ENCODE data around the gene LAMA5.

The LAMA5 gene

DNA sequence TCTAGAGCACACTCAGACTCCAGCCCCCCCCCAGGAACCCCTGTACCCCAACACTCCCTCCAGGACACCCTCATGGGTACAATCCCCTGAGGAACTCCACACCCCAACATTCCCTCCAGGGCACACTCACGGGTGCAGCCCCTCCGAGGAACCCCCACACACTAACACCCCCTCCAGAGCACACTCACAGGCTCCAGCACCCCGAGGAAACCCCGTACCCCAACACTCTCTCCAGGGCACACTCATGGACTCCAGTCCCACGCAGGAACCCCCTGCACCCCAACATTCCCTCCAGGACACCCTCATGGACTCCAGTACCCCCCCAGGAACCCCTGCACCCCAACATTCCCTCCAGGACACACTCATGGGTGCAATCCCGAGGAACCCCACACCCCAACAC, 31.6 kb downstream of the LAMA5 start:
- intact Hi-C loops (cut with DNase I): no loop called here

DNA sequence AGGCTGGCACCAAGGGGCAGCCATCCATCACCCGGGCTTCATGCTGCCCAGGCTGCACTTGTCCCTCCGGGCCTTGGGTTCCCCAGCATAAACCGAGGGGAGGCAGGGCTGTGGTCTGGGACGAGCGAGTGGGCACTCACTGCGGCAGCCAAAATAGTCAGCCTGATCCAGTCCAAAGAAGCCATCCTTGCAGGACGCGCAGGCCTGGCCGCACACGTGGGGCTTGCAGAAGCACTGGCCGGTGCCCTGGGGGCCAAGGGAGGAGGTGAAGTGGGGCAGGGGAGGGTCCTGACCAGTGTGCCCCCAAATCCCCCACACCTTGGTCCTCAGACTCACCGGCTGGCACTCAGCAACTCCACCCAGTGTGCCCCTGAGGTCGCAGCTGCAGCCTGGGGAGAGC, 32.2 kb downstream of the LAMA5 start:
- intact Hi-C loops (cut with DNase I): no loop called here
- no peak for DNase-seq

More for the DNA sequence above, 31.6 kb downstream of the LAMA5 start:
- DNase-seq: no peak

DNA sequence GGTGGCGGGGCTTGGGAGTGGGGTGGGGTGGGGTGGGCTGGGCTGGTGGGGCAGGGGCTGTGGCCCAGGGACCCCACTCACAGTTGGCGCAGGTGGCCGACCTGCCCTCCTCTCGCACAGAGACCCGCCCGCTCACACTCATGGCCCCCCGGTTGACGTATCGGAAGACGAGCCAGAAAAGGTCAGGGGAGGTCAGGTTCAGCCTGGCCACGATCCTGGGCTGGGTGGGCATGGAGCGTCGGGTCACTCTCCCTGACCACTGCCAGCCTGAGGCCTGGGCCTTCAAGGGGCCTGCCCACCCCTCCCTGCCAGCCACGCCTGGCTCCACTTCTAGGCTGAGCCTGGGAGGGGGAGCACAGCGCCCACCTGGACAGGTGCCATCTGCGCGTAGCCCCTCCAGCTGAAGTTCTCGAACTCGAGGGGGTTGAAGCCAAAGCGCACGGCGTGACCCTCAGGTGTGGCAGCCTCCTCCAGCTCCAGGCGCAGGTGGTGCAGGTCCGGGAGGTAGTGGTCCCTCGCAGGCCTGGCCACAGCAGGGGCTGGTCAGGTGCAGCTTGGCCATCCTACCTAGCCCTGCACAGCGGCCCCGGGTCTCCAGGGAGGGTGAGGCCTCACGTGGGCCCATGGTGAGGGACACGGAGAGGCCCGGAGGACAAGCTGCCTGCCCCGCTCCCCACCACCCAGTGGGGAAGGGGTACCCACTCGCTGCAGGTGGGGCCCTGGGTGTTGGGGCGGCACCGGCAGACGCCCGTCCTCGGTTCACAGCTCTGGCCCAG, 33.1 kb downstream of the LAMA5 start:
- DNase-seq: no peak
- intact Hi-C loops (cut with DNase I): no loop called here

GRCh38 chr20:62332989-62333819, 33.9 kb downstream of the LAMA5 start:
- intact Hi-C loops (cut with DNase I): no loop called here
- no peak for DNase-seq

- intact Hi-C loops (cut with DNase I): no loop called here
- DNase-seq: no peak
Measured at GRCh38 chr20:62332421-62332820, 34.7 kb downstream of the LAMA5 start.

- intact Hi-C loops (cut with DNase I): no loop called here
Measured at GRCh38 chr20:62331347-62331746, 35.8 kb downstream of the LAMA5 start.

GRCh38 chr20:62330576-62331317, 36.4 kb downstream of the LAMA5 start:
- DNase-seq: no peak

More at GRCh38 chr20:62331347-62331746, 35.8 kb downstream of the LAMA5 start:
- DNase-seq: no peak

DNA sequence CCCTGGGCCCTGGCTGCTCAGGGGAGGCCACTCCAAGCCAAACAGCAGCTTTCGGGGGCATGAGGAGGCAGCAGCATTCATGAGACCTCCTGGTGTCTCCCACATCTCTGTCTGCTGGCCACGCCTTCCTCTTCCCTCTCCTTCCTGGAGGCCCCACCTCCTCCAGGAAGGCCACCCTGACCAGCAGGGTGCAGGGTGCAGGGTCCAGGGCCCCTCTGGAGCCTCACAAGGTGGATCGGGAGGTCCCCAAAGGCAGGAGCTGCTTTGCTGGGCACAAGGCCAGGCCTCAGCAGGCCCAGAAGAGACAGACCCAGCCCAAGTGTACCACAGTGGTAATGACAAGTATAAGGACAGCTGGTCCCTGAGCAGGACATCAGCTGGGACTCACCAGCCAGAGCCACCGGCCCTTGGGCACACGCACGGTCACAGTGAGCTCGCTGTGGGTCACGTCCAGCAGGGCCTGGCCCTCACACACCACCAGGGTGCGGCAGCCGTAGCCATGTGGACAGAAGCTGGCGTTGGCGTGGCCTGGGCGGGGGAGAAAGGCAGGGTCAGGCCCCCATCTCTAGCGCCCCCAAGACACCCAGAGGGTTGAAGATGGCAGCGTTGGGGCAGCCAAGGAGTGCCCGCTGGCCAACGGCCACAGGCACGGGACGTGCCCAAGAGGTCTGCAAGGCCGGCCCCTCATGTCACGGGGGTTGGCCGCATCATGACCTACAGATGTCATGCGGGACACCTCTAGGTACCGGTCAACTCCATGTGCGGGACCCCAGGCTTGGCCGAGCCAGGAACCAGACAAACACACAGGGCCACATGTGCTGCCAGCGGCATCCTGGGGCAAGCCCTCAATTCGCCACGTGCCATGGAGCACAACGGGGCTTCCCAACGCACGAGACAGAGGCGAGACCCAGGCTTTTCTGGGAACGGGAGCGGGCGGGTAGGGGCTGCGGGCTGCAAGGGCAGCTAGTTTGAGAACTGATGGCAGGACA, 37.4 kb downstream of the LAMA5 start:
- no peak for DNase-seq
- intact Hi-C loops (cut with DNase I): no loop called here

More at GRCh38 chr20:62330576-62331317, 36.4 kb downstream of the LAMA5 start:
- intact Hi-C loops (cut with DNase I): no loop called here

DNA sequence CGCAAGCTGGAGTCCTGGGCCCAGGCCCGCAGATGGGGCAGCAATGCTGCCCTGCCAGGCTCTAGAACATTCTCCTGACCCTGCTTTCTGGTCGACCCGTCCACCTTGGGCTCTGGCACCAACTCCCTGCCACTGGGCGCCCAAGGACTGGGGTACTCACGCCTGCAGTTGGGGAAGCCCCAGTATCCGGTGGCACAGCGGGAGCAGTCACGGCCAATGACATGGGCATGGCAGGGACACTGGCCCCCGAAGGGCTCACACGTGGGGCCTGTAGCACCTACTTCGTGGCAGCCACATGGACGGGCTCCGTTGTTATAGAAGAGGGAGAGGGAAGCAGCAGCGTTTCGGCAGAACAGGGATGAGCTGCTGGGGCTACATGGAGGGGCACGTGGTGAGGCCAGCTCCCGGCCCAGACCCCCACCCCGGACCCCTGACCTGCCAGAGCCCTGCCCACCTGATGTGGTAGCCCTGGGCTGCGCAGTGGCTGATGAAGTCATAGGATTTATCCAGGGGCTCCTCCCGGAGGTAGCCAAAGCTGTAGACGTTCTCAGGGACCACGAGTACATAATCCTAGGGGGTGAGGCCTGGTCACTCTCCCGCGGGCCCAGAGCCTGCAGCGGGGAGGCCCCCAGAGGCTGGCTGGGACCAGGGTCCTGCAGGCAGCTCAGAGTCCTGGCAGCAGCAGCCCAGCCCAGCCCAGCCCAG, 38.3 kb downstream of the LAMA5 start:
- no peak for DNase-seq
- intact Hi-C loops (cut with DNase I): no loop called here

DNA sequence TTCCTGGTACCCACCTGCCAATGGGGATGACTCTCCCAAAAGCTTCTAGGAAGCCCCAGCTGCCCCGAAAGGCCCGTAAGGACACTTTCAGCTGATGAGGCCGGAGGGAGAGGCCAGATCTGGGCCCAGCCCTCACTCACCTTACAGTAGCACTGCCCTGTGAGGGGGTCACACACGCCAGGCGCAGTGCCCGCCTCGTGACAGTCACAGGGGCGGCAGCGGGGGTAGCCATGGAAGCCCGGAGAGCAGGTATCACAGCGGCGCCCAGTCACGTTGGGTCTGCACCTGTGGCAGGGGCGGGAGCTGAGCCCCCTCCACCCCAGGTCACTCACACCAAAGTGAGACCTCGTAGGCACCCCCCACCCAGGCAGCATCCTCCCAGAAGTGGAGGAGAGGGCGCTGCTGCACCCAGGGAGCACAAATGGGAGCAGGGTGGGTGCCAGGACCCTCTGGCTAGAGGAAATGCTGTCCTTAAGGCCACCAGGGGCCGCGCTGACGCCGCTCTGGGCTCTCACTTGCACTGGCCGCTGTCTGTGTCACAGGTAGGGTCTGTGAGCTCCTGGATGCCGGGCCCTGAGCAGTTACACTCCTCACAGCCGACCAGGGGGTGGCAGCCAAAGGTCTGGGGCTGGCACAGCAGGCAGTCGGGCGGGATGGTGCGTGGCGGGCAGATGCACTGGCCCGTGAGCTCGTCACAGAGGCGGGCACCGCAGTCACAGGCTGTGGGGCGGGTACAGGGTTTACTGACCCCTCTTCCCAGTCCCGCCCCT, 39.2 kb downstream of the LAMA5 start:
- intact Hi-C loops (cut with DNase I): no loop called here

DNA sequence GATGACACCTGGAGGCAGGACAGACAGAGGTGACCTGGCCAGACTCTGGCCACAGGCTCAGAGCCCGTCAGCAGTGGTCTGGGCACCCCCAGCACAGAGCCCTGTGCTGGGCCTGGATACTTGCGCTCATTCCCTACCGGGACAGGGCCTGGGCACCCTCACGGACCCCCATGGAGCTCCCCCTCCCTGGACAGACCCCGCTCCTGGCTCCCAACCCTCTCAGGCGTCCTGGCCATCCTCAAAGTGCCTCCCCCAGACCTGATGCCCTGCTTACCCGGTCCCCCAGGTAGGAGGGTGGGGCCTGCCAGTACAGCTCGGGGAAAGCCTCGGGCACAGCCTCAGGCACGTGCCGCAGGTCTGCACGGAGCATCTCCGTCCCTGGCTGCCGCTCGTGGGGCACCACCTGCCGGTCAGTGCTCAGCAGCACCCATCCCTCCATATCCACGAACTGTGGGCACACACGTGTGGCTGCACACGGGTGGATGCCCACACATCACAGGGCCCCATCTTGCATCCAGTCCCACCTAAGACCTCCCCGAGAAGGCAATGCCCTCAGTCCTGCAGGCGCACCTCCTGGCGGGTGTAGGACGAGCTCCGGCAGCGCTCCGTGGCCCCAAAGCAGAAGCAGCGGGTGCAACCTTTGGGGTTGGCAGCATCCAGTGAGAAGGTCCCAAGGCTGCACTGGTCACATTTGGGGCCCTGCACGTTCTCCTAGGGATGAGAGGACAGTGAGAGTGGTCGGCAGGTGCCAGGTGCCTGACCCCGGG, 40.0 kb downstream of the LAMA5 start:
- DNase-seq: no peak
- intact Hi-C loops (cut with DNase I): no loop called here

More for the DNA sequence above, 39.2 kb downstream of the LAMA5 start:
- no peak for DNase-seq

DNA sequence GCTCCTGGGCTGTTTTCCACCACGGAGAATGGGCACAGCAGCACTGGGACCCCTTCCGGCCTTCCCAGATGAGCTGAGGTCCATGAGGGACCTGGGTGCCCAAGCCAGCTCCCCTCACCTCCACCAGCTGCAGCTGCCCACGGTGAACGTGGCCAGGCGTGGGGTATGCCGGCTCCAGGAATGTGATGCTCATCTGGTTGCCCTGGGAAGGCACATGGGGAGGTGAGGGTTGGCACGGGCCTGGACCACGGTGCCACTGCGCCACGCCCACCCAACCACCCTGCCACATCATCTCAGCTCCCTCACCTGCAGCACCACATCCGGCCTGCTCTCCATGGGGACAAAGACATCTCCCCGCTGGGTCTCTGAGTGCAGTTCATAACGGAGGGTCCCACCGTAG, 40.6 kb downstream of the LAMA5 start:
- DNase-seq: no peak
- intact Hi-C loops (cut with DNase I): no loop called here

- DNase-seq: no peak
- intact Hi-C loops (cut with DNase I): no loop called here
Measured at GRCh38 chr20:62325172-62325905, 41.8 kb downstream of the LAMA5 start.

DNA sequence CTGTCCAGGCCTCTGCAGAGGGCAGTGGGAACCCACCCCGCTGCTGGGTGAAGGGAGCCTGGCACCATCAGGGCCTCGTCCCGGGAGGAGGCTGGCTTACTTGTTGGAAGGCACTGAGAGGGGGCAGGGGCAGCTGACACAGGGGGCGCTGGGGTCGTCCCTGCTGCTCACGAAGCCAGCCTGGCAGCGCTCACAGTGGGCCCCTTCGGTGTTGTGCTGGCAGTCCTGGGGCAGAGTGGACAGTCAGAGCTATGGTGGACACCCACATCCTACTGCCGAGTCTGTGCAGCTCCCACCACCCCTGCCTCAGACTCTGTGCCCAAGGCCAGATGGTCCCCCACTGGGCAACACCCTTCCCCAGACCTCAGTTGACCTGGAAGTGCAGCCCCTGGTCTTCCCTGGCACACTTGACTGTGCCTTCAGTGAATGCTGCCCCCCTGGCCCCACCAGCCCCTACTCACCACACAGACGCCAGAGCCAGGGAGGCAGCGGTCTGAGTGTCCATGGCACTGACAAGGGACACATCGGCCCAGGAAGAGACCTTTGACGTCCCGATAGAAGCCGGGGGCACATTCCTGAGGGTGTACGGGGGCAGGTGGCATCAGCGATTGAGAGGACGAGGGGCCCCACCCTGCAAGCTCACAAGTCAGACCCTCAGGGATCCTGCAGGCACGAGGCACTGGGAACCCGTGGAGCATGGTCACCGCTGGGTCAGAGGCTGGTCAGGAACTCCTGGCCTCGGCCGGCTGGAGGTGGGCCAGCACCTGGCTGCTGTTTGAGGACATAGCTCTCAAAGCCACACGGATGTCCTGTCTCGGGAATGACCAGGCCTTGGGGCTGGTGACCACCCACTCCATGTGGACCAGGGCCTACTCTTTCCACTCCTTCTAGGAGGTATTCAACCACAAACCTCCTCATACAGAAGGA, 42.9 kb downstream of the LAMA5 start:
- no peak for DNase-seq
- intact Hi-C loops (cut with DNase I): no loop called here

GRCh38 chr20:62323146-62323979, 43.7 kb downstream of the LAMA5 start:
- intact Hi-C loops (cut with DNase I): no loop called here
- no peak for DNase-seq

Measured in posterior cingulate gyrus (tissue), 11 donors.